Measurements from ENCODE around the gene POLR3A. TPM values are rescaled to one million over a fixed set of nuclear protein-coding genes. Genes with fewer than 3 reads are reported as not detected.

The POLR3A gene
- total RNA-seq, 1 experiment from 2014 or later, result 29.1 TPM

- DNase-seq (ENCODE audit: low spot score), result no peak
- in situ Hi-C loops (cut with HindIII; ENCODE audit: low sequenced_read_pairs), result no loop called here
Measured at GRCh38 chr10:77962350-77963146, 66.8 kb downstream of the POLR3A start.

DNA sequence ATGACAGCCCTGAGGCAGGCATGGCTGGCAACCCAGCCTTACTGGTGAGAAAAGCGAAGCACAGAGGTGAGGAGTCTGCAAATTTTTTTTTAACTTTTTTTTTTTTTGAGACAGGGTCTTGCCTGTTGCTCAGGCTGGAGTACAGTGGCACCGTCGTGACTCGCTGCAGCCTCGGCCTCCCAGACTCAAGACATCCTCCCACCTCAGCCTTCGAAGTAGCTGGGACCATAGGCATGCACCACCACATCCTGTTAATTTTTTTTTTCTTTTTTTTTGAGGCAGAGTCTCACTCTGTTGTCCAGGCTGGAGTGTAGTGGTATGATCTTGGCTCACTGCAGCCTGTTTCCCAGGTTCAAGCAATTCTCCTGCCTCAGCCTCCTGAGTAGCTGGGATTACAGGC, 67.6 kb downstream of the POLR3A start:
- no peak for DNase-seq (ENCODE audit: low spot score)
- in situ Hi-C loops (cut with HindIII; ENCODE audit: low sequenced_read_pairs), result no loop called here

DNA sequence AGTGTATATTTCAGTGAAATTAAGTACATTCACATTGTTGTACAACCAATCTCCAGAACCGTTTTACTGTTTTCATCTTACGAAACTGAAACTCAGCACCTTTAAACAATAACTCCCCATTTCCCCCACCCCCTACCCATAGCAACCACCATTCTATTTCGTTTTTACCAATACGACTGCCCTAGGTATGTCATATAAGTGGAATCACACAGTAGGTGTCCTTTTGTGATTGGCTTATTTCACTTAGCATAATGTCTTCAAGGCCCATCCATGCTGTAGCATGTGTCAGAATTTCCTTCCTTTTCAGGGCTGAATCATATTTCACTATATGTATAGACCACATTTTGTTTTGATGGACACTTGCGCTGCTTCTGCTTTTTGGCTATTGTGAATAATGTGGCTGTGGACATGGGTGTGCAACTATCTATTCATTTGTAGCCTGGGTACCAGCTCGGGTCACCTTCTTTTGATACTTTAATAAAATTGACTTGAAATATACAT, 68.4 kb downstream of the POLR3A start:
- no peak for DNase-seq (ENCODE audit: low spot score)
- in situ Hi-C loops (cut with HindIII; ENCODE audit: low sequenced_read_pairs), result no loop called here

DNA sequence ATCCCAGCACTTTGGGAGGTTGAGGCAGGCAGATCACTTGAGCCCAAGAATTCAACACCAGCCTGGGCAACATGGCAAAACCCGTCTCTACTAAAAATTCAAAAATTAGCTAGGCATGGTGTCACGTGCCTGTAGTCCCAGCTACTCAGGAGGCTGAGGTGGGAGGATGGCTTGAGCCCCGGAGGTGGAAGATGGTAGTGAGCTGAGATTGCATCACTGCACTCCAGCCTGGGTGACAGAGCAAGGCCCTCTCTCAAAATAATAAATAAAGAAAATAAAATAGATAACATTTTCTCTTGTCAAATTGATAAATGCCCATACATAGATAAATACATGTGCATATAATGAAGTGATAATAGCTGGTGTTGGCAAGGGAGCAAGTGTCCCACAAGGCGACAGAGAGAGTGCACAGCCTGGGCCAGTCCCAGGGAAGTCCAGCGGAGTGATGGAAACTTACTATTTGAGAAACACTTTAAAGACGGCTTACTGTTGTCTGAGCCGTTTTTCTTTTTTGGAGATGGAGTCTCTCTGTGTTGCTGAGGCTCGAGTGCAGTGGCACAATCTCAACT, 69.3 kb downstream of the POLR3A start:
- in situ Hi-C loops (cut with HindIII; ENCODE audit: low sequenced_read_pairs), result no loop called here
- DNase-seq (ENCODE audit: low spot score), result no peak

DNA sequence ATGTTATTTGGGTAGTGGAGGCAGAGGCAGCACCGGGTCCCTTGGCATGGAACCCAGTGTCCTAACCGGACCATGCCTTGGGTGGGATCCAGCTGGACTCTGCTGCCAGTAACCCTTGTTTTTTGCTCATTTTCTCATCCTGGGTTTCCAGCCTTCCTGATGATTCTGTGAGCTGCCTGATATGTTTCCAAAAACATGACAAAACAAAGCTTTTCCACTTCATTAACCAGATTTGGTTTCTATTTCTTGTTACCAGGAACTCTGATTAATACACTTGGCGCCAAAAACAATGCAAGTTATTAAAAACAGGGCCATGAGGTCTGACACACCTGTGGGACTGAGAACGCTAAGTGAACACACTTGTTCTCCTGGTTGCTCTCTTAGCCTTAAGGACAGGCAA, 69.9 kb downstream of the POLR3A start:
- in situ Hi-C loops (cut with HindIII; ENCODE audit: low sequenced_read_pairs), result no loop called here
- peak; percentile 60 for DNase-seq (ENCODE audit: low spot score)

DNA sequence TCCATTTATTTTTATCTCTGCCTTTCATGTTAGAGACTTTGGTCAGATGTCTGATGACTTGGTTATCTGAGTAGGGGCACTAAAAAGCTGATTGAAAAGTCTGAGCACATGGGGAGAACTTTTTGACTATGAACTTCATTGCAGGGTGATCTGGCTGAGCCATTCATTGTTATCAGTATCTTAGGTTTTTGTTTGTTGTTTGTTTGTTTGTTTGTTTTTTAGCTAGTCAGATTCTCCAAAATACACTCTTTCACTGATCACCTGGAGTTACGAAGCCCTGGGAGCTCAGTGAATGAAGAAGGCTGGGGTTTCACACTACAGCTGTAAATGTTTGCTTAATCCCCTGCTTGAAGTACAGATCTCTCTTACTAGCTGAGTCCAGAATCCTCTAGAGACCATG, 74.2 kb downstream of the POLR3A start:
- DNase-seq (ENCODE audit: low spot score), result no peak
- in situ Hi-C loops (cut with HindIII; ENCODE audit: low sequenced_read_pairs), result no loop called here

DNA sequence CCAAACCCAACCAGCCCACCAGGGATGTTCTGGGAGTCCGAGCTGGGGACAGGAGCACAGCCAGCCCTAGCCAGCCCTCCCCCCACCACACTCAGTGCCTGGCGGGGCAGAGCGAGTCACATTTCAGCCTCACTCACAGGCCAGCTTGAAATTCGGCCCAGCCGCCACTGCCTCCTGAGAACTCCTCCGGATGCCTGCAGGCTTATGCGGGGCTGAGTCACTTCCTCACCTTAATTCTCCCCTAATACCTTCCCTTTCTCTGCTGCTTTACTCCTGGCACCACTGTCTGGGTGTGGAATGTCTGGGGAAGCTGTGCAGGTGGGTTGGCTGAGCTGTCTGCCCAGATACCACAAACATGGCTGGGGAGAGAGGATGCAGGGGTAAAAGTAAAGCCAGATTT, 80.1 kb downstream of the POLR3A start:
- in situ Hi-C loops (cut with HindIII; ENCODE audit: low sequenced_read_pairs), result no loop called here
- peak; percentile 21 for DNase-seq (ENCODE audit: low spot score)

- no peak for DNase-seq (ENCODE audit: low spot score)
- in situ Hi-C loops (cut with HindIII; ENCODE audit: low sequenced_read_pairs), result no loop called here
Measured at GRCh38 chr10:77946084-77946483, 83.2 kb downstream of the POLR3A start.

GRCh38 chr10:77944519-77944918, 84.8 kb downstream of the POLR3A start:
- in situ Hi-C loops (cut with HindIII; ENCODE audit: low sequenced_read_pairs), result loop anchor here (5.0 kb wide), 1 partner anchor 57 kb away; no protein-coding TSS in a partner anchor
- DNase-seq (ENCODE audit: low spot score), result no peak

DNA sequence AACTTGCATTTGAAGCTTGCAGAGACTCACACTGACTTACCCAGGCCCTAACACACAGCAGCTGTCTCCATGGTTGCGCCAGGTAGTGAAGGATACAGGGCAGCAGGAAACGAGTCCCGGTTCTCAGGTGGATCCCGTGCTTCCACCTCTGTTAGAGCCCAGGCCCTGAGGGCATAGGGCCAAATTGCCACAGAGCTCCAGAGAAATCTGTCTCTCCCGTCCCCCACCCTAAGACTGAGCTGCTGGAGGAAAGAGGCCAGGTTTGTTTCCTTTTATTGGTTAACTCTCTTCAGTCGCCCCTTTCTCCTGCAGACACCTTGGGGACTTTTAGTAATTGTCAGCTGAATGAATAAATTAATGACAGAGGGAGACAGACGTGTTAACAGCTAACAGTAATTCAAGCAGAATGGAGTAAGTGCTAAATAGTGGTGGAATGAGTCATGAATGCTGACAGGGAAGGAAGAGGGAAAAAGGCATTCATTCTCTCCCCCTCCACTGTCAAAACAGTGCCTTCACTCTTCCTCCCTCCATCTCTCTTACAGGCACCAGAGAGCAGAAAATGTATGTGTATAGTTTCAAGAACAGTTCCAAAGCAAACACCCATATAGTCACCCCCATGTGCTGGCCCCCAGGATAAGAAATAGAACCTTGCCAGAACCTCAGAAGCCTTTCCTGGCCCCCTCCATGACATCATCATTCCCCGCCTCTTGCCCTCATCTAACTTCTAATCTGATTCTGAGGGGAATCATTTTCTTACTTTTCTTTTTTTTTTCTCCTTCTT, 86.0 kb downstream of the POLR3A start:
- DNase-seq (ENCODE audit: low spot score), result peak; percentile 24
- in situ Hi-C loops (cut with HindIII; ENCODE audit: low sequenced_read_pairs), result loop anchor here (5.0 kb wide), 1 partner anchor 56 kb away; no protein-coding TSS in a partner anchor

DNA sequence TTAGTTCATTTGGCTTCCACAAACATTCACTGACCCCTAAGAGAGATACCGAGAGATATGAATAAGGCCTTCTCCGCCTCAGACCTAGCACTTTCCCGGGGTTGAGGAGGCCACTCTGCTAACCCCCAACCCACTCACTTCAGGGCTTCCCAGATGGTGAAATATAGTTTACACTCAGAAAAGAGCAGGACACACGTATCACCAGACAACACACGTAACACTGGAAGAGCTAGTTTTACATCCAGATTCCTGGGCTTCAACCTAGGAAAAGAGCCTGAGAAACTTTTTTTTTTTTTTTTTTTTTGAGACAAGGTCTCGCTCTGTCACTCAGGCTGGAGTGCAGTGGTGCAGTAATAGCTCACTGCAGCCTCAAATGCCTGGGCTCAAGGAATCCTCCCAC, 87.5 kb downstream of the POLR3A start:
- in situ Hi-C loops (cut with HindIII; ENCODE audit: low sequenced_read_pairs), result loop anchor here (5.0 kb wide), 1 partner anchor 54 kb away; no protein-coding TSS in a partner anchor
- DNase-seq (ENCODE audit: low spot score), result no peak

DNA sequence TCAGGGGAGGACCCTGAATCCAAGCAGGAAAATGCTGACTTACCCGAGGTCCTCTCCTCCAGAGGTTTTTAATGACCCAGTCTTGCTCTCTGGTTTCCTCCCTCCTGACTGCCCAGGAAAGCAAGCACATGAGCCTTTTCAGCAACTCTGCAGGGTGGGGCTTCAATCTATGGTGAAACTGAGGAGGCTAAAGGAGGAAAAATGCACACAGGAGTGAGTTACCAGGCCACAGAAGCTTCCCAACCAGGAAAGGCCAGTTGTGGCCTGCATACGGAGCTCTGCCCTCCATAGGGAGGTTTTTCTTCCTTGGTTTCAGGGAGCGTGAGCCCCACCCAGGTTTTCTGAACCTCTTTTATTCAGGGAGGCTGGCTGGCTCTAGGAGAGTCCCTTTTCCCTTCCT, 88.7 kb downstream of the POLR3A start:
- DNase-seq (ENCODE audit: low spot score), result no peak
- in situ Hi-C loops (cut with HindIII; ENCODE audit: low sequenced_read_pairs), result loop anchor here (5.0 kb wide), 1 partner anchor 53 kb away; no protein-coding TSS in a partner anchor

GRCh38 chr10:77940225-77940624, 89.1 kb downstream of the POLR3A start:
- in situ Hi-C loops (cut with HindIII; ENCODE audit: low sequenced_read_pairs), result loop anchor here (5.0 kb wide), 1 partner anchor 53 kb away; no protein-coding TSS in a partner anchor
- DNase-seq (ENCODE audit: low spot score), result no peak

DNA sequence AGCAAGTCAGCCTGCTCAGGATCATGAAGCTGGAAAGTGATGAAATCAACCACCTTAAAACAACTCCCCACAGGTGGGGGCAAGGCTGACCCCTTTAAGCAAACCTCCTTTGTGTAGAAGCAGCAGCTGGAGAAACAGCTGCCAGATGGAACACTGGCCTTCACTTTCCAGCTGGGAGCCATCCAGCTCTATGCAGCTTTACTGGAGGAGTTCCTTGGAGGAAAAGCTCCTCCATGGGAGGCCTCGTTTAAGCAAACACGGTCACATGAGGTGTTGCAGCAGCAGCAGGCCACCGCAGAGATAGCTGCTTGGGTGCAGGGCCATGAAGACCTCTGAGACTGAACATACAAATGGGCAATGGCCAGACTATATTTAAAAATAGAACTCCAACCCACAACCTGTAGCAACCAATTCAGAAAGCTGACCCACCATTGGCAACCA, 89.7 kb downstream of the POLR3A start:
- no peak for DNase-seq (ENCODE audit: low spot score)
- in situ Hi-C loops (cut with HindIII; ENCODE audit: low sequenced_read_pairs), result loop anchor here (5.0 kb wide), 1 partner anchor 52 kb away; no protein-coding TSS in a partner anchor

GRCh38 chr10:77936697-77937567, 92.4 kb downstream of the POLR3A start:
- in situ Hi-C loops (cut with HindIII; ENCODE audit: low sequenced_read_pairs), result no loop called here
- no peak for DNase-seq (ENCODE audit: low spot score)

DNA sequence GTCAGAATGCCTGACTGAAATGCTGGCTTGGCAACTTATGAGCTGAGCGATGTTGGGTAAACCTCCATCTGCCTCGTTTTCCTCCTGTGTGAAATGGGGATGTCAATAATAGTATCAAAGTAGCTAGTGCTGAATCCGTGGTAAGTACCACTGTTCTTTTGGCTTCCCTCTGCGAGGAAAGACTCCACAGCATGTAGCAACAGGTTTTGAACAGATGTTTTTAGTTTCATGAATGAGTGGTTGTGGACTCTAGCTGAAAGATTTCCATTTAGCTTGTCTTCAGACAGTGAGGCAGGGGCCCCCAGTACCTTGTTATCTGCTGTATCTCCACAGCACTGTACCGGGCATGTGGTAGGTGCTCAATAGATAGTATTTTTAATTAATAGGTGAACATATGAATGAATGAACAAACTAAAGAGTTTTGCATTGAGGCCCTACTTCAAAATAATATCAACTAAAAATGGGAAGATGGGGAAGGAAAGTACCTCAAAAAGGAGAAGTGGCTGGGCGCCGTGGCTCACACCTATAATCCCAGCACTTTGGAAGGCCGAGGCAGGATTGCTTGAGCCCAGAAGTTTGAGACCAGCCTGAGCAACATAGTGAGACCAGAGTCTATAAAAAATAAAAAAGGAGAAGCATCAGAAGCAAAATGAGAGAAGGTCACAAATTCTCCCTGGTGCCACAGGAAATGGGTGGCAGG, 97.1 kb downstream of the POLR3A start:
- DNase-seq (ENCODE audit: low spot score), result no peak
- in situ Hi-C loops (cut with HindIII; ENCODE audit: low sequenced_read_pairs), result no loop called here

GRCh38 chr10:77927402-77928246, 101.7 kb downstream of the POLR3A start:
- in situ Hi-C loops (cut with HindIII; ENCODE audit: low sequenced_read_pairs), result no loop called here
- DNase-seq (ENCODE audit: low spot score), result peak; percentile 50
